Measurements from ENCODE around the gene PPP6R3.

PPP6R3 gene

GRCh38 chr11:68569357-68569756 lies 108.8 kb downstream of the PPP6R3 start:
- no peak for DNase-seq

- DNase-seq = no peak
These were observed 110.1 kb downstream of the PPP6R3 start for GRCh38 chr11:68570691-68571090.

- DNase-seq = peak; percentile 69
These were observed 113.8 kb downstream of the PPP6R3 start for GRCh38 chr11:68574308-68574707.

- DNase-seq = peak; percentile 22
These were observed 114.6 kb downstream of the PPP6R3 start for GRCh38 chr11:68575025-68575665.

GRCh38 chr11:68579455-68579854 lies 118.9 kb downstream of the PPP6R3 start:
- DNase-seq = peak; percentile 91

GRCh38 chr11:68581439-68581838 lies 120.9 kb downstream of the PPP6R3 start:
- DNase-seq = peak; percentile 96

GRCh38 chr11:68581901-68582300 lies 121.3 kb downstream of the PPP6R3 start:
- DNase-seq = no peak

- no peak for DNase-seq
These were observed 122.0 kb downstream of the PPP6R3 start for GRCh38 chr11:68582416-68583040.

- DNase-seq = no peak
These were observed 122.5 kb downstream of the PPP6R3 start for GRCh38 chr11:68583041-68583446.

GRCh38 chr11:68584097-68584496 lies 123.5 kb downstream of the PPP6R3 start:
- peak; percentile 68 for DNase-seq

GRCh38 chr11:68584991-68585524 lies 124.5 kb downstream of the PPP6R3 start:
- no peak for DNase-seq

GRCh38 chr11:68589547-68590216 lies 129.1 kb downstream of the PPP6R3 start:
- DNase-seq = no peak

GRCh38 chr11:68591719-68592118 lies 131.2 kb downstream of the PPP6R3 start:
- no peak for DNase-seq

- DNase-seq = no peak
These were observed 132.9 kb downstream of the PPP6R3 start for GRCh38 chr11:68593441-68593840.

GRCh38 chr11:68594123-68594522 lies 133.6 kb downstream of the PPP6R3 start:
- DNase-seq = no peak

- no peak for DNase-seq
These were observed 135.7 kb downstream of the PPP6R3 start for GRCh38 chr11:68596231-68596630.

GRCh38 chr11:68598816-68599653 lies 138.5 kb downstream of the PPP6R3 start:
- no peak for DNase-seq

GRCh38 chr11:68601147-68601546 lies 140.6 kb downstream of the PPP6R3 start:
- no peak for DNase-seq

- DNase-seq = no peak
These were observed 149.2 kb downstream of the PPP6R3 start for GRCh38 chr11:68609761-68610160.

GRCh38 chr11:68610452-68611116 lies 150.0 kb downstream of the PPP6R3 start:
- DNase-seq = no peak

- no peak for DNase-seq
These were observed 155.1 kb downstream of the PPP6R3 start for GRCh38 chr11:68615657-68616056.
